Raji (cell line): ENCODE measurements around the gene CWF19L2.

ENCODE experiments used
- POLR2A ChIP-seq: IDR thresholded peaks from 2 replicates; pipeline ENCODE4 v1.6.1; 2011; ENCODE audit warnings: low read depth, low read length, control low read depth; ENCODE audit not compliant: insufficient read depth

CWF19L2 gene

DNA sequence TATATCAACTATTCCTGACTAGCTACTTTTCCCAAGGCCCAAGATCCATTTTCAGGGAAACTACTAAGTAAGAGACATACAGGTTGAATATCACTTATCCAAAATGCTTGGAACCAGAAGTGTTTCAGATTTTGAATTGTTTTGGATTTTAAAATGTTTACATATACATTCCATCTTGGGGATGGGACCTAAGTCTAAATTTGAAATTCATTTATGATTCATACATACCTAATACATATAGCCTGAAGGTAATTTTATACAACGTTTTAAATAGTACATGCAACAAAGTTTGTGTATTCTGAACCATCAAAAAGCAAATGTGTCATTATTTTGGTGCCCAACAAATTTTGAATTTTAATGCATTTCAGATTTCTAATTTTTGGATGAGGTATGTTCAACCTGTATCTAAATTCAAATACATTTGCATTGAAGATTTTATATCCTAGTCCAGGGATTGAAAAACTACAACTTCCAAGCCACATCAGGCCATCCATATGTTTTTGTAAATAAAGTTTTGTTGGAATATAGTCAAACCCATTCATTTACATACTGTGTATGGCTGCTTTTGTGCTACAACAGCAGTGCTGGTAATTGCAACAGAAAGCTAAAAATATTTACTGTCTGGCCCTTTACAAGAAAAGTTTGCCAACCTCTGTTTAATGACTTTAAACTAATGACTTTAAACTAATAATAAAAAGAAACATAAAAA is 73.3 kb downstream of the CWF19L2 start:
- TF ChIP-seq POLR2A = no peak

GRCh38 chr11:107372439-107372838 is 85.2 kb downstream of the CWF19L2 start:
- no peak for TF ChIP-seq POLR2A

- TF ChIP-seq POLR2A = no peak
Observed at GRCh38 chr11:107370390-107370789, 87.2 kb downstream of the CWF19L2 start.

GRCh38 chr11:107359701-107360100 is 97.9 kb downstream of the CWF19L2 start:
- TF ChIP-seq POLR2A = no peak

- no peak for TF ChIP-seq POLR2A
Observed at GRCh38 chr11:107357877-107358276, 99.7 kb downstream of the CWF19L2 start.

- TF ChIP-seq POLR2A = no peak
Observed at GRCh38 chr11:107354780-107355179, 102.8 kb downstream of the CWF19L2 start.

DNA sequence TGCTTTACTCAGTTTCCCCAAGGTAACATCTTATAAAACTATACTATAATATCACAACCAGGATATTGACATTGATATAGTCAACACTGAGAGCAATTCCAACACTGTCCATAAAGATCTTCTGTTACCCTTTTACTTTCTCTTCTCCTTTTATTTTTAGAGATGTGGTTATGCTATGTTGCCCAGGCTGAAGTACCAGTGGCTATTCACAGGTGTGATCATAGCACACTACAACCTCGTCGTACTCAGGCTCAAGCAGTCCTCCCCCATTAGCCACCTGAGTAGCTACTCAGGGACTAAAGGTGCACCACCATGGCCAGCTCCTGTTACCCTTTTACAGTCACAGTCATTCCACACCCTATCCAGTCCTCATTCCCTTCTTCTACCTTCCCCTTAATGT is 119.7 kb downstream of the CWF19L2 start:
- no peak for TF ChIP-seq POLR2A

GRCh38 chr11:107331728-107332127 is 125.9 kb downstream of the CWF19L2 start:
- no peak for TF ChIP-seq POLR2A

DNA sequence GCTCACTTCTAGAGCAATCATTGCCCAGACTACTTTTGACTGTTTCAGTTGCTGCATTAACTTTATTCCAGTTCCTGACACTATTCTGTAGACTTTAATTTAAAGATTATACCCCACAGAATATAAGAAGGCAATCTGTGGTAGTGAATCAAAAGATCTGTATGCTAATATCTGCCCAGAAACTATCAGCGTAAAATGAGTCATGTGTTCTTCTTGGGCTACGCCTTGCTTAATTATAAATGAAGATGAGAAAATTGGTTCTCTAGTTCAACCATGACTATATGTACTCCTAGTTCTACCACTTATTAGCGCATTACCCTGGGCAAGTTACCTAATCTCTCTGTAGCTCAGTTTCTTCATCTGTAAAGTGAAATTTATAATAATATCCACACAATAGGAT is 128.5 kb downstream of the CWF19L2 start:
- TF ChIP-seq POLR2A = no peak

DNA sequence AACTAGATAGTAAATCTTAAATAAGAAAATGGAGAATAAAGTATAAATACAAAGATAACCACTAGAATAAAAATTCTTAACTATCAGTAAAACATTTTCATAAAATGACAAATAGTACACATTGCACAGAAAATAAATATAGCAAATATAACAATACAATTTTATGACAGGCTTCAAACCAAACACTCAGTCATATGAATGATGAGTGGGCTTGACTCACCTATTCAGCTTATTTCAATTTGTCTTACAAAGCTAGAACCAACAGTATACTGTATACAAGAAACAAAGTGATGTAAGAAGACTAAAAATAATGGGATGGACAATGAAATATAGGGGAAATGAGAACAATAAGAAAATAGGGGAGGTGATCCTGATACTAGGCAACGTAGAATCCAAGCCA is 141.2 kb downstream of the CWF19L2 start:
- no peak for TF ChIP-seq POLR2A

- TF ChIP-seq POLR2A = no peak
Observed at GRCh38 chr11:107307991-107308390, 149.6 kb downstream of the CWF19L2 start.

GRCh38 chr11:107301878-107302277 is 155.7 kb downstream of the CWF19L2 start:
- no peak for TF ChIP-seq POLR2A

DNA sequence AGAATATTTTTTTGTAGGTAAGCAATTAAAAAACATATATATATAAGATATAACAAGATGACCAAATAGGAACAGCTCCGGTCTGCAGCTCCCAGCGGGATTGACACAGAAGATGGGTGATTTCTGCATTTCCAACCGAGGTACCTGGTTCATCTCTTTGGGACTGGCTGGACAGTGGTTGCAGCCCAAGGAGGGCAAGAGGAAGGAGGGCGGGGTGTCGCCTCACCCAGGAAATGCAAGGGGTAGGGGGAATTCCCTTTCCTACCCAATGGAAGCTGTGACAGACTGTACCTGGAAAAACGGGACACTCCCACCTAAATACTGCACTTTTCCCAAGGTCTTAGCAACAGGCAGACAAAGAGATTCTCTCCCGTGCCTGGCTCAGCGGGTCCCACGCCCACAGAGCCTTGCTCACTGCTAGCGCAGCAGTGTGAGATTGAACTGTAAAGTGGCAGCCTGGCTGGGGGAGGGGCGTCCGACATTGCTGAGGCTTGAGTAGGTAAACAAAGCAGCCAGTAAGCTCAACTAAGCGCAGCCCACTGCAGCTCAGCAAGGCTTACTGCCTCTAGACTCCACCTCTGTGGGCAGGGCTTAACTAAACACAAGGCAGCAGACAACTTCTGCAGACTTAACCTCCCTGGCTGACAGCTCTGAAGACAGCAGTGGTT is 163.8 kb downstream of the CWF19L2 start:
- TF ChIP-seq POLR2A = no peak

GRCh38 chr11:107282195-107282594 is 175.4 kb downstream of the CWF19L2 start:
- TF ChIP-seq POLR2A = no peak
